ENCODE results near the gene MMEL1.

- no peak for TF ChIP-seq CTCF (IDR thresholded peaks at IDR 0.05)
- no peak for TF ChIP-seq POLR2AphosphoS5 (IDR thresholded peaks at IDR 0.05)
- TF ChIP-seq POLR2A (IDR thresholded peaks at IDR 0.05) = no peak
- no peak for TF ChIP-seq EP300 (IDR thresholded peaks at IDR 0.05)
Observed at GRCh38 chr1:2606881-2607621, 25.8 kb downstream of the MMEL1 start.

Data from sigmoid colon (tissue), 4 donors.